ENCODE data around the gene CENPO.

CENPO gene

GRCh38 chr2:24816884-24817283 lies 23.7 kb downstream of the CENPO start:
- Histone ChIP-seq H3K27ac (peak overlapping the region; percentile 78), H3K27me3 (replicated peaks) (no peaks in the 10 kb centered on the region), H3K36me3 (replicated peaks) (peaks cover 7% of the 10 kb centered on the region), H3K4me3 (ENCODE audit: low read depth, low read length) (no peak overlapping the region)
- in situ Hi-C loops (cut with HindIII; ENCODE audit: low pct_ligation_motif_present, low sequenced_read_pairs) = no loop called here
- TF ChIP-seq CTCF (IDR thresholded peaks at IDR 0.05; ENCODE audit: low read depth, low read length, missing control alignments) = no peak
- DNase-seq = peak; percentile 88

GRCh38 chr2:24818721-24819167 lies 25.5 kb downstream of the CENPO start:
- peak overlapping the region; percentile 5 for H3K27ac ChIP-seq
- in situ Hi-C loops (cut with HindIII; ENCODE audit: low pct_ligation_motif_present, low sequenced_read_pairs) = no loop called here
- DNase-seq = peak; percentile 64
- no peak overlapping the region for H3K4me3 ChIP-seq (ENCODE audit: low read depth, low read length)
- H3K36me3 ChIP-seq (replicated peaks) = peaks cover 7% of the 10 kb centered on the region
- H3K27me3 ChIP-seq (replicated peaks) = no peaks in the 10 kb centered on the region
- TF ChIP-seq CTCF (IDR thresholded peaks at IDR 0.05; ENCODE audit: low read depth, low read length, missing control alignments) = no peak

GRCh38 chr2:24819442-24820174 lies 26.4 kb downstream of the CENPO start:
- H3K36me3 ChIP-seq (replicated peaks) = peaks cover 7% of the 10 kb centered on the region
- H3K27me3 ChIP-seq (replicated peaks) = no peaks in the 10 kb centered on the region
- peak overlapping the region; percentile 5 for H3K27ac ChIP-seq
- no peak for DNase-seq
- H3K4me3 ChIP-seq (ENCODE audit: low read depth, low read length) = no peak overlapping the region
- in situ Hi-C loops (cut with HindIII; ENCODE audit: low pct_ligation_motif_present, low sequenced_read_pairs) = no loop called here
- TF ChIP-seq CTCF (IDR thresholded peaks at IDR 0.05; ENCODE audit: low read depth, low read length, missing control alignments) = no peak

- no peak overlapping the region for H3K4me3 ChIP-seq (ENCODE audit: low read depth, low read length)
- no peak for DNase-seq
- in situ Hi-C loops (cut with HindIII; ENCODE audit: low pct_ligation_motif_present, low sequenced_read_pairs) = no loop called here
- TF ChIP-seq CTCF (IDR thresholded peaks at IDR 0.05; ENCODE audit: low read depth, low read length, missing control alignments) = no peak
- H3K27me3 ChIP-seq (replicated peaks) = no peaks in the 10 kb centered on the region
- H3K36me3 ChIP-seq (replicated peaks) = peaks cover 7% of the 10 kb centered on the region
- no peak overlapping the region for H3K27ac ChIP-seq
Observed at GRCh38 chr2:24820175-24820513, 26.9 kb downstream of the CENPO start.

- no peak for TF ChIP-seq CTCF (IDR thresholded peaks at IDR 0.05; ENCODE audit: low read depth, low read length, missing control alignments)
- Histone ChIP-seq H3K4me3 (ENCODE audit: low read depth, low read length) (no peak overlapping the region), H3K36me3 (replicated peaks) (peaks cover 7% of the 10 kb centered on the region), H3K27me3 (replicated peaks) (no peaks in the 10 kb centered on the region), H3K27ac (no peak overlapping the region)
- in situ Hi-C loops (cut with HindIII; ENCODE audit: low pct_ligation_motif_present, low sequenced_read_pairs) = no loop called here
- no peak for DNase-seq
Observed at GRCh38 chr2:24820598-24821432, 27.6 kb downstream of the CENPO start.

Measured in brain microvascular endothelial cell (primary cell).